ENCODE measurements around the gene AGPS.

- TF ChIP-seq EZH2 (IDR thresholded peaks at IDR 0.05; ENCODE audit: insufficient read depth, poor library complexity, severe bottlenecking) (no peak), EZH2phosphoT487 (IDR thresholded peaks at IDR 0.05; ENCODE audit: insufficient read depth, low read depth) (no peak)
Measured at GRCh38 chr2:177427316-177427715, 34.7 kb downstream of the AGPS start.

All from GM23248 (cell line).